Measurements from ENCODE around the gene DENR. TPM values are rescaled to one million over a fixed set of nuclear protein-coding genes. Genes with fewer than 3 reads are reported as not detected.
"Not testable (repeated sequence)": the region's sequence is repeated elsewhere in the genome, so short reads cannot be mapped to it uniquely, and the experiment has no call there.

The DENR gene
- total and polyA plus RNA-seq, 2 experiments from 2014 or later: 42.6 to 62.8 TPM

GRCh38 chr12:122747224-122748135, 5.1 kb upstream of the DENR start:
- 88% methylated on average over 9 of the region's 9 CpGs for WGBS (ENCODE audit: low lambda C conversion rate, missing lambda C conversion rate)
- H2AFZ ChIP-seq: no peak overlapping the region

GRCh38 chr12:122749569-122750332, 2.9 kb upstream of the DENR start:
- H3K4me1 ChIP-seq (ENCODE audit: insufficient read depth): peaks cover 11% of the 10 kb centered on the region
- H4K20me1 ChIP-seq (ENCODE audit: insufficient read depth, poor library complexity, severe bottlenecking): no peaks in the 10 kb centered on the region
- TF ChIP-seq EZH2 (IDR thresholded peaks at IDR 0.05; ENCODE audit: borderline replicate concordance) (no peak), EZH2phosphoT487 (IDR thresholded peaks at IDR 0.05; ENCODE audit: low read depth, severe bottlenecking, unreplicated experiment) (no peak)
- TF ChIP-seq, protein P1, sequence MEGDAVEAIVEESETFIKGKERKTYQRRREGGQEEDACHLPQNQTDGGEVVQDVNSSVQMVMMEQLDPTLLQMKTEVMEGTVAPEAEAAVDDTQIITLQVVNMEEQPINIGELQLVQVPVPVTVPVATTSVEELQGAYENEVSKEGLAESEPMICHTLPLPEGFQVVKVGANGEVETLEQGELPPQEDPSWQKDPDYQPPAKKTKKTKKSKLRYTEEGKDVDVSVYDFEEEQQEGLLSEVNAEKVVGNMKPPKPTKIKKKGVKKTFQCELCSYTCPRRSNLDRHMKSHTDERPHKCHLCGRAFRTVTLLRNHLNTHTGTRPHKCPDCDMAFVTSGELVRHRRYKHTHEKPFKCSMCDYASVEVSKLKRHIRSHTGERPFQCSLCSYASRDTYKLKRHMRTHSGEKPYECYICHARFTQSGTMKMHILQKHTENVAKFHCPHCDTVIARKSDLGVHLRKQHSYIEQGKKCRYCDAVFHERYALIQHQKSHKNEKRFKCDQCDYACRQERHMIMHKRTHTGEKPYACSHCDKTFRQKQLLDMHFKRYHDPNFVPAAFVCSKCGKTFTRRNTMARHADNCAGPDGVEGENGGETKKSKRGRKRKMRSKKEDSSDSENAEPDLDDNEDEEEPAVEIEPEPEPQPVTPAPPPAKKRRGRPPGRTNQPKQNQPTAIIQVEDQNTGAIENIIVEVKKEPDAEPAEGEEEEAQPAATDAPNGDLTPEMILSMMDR (IDR thresholded peaks at IDR 0.05; ENCODE audit: poor library complexity): no peak
- peaks cover 19% of the 10 kb centered on the region for H3K79me2 ChIP-seq
- DNase-seq (ENCODE audit: low spot score): no peak
- no peak overlapping the region for H3K4me2 ChIP-seq
- H3K27ac ChIP-seq: no peak overlapping the region
- H3K9me2 ChIP-seq (replicated peaks; ENCODE audit: insufficient read depth): no peaks in the 10 kb centered on the region
- 85% methylated on average over 6 of the region's 6 CpGs for WGBS (ENCODE audit: low lambda C conversion rate, missing lambda C conversion rate)
- H3K36me3 ChIP-seq (replicated peaks; ENCODE audit: insufficient read depth, low read depth): no peaks in the 10 kb centered on the region
- H2AFZ ChIP-seq: no peak overlapping the region
- H3K4me3 ChIP-seq: no peak overlapping the region
- H3K27me3 ChIP-seq: no peaks in the 10 kb centered on the region
- no peaks in the 10 kb centered on the region for H3K9me3 ChIP-seq (ENCODE audit: low read depth)

More at GRCh38 chr12:122747224-122748135, 5.1 kb upstream of the DENR start:
- Histone ChIP-seq H3K27me3 (no peaks in the 10 kb centered on the region), H4K20me1 (ENCODE audit: insufficient read depth, poor library complexity, severe bottlenecking) (no peaks in the 10 kb centered on the region), H3K79me2 (no peaks in the 10 kb centered on the region), H3K36me3 (replicated peaks; ENCODE audit: insufficient read depth, low read depth) (no peaks in the 10 kb centered on the region), H3K4me1 (ENCODE audit: insufficient read depth) (no peaks in the 10 kb centered on the region), H3K4me3 (no peak overlapping the region), H3K9me3 (ENCODE audit: low read depth) (no peaks in the 10 kb centered on the region), H3K27ac (no peak overlapping the region), H3K4me2 (no peak overlapping the region), H3K9me2 (replicated peaks; ENCODE audit: insufficient read depth) (no peaks in the 10 kb centered on the region)
- no peak for DNase-seq (ENCODE audit: low spot score)
- TF ChIP-seq, protein P1 (IDR thresholded peaks at IDR 0.05; ENCODE audit: poor library complexity): no peak
- no peak for TF ChIP-seq EZH2phosphoT487 (IDR thresholded peaks at IDR 0.05; ENCODE audit: low read depth, severe bottlenecking, unreplicated experiment)
- no peak for TF ChIP-seq EZH2 (IDR thresholded peaks at IDR 0.05; ENCODE audit: borderline replicate concordance)

- peaks cover 30% of the 10 kb centered on the region for H3K79me2 ChIP-seq
- H3K9me2 ChIP-seq (replicated peaks; ENCODE audit: insufficient read depth); H3K27me3 ChIP-seq; H4K20me1 ChIP-seq (ENCODE audit: insufficient read depth, poor library complexity, severe bottlenecking); H3K9me3 ChIP-seq (ENCODE audit: low read depth); H3K4me3 ChIP-seq; DNase-seq (ENCODE audit: low spot score); H3K36me3 ChIP-seq (replicated peaks; ENCODE audit: insufficient read depth, low read depth): not testable (repeated sequence)
- H3K27ac ChIP-seq: peak overlapping the region; percentile 77
- peaks cover 11% of the 10 kb centered on the region for H3K4me1 ChIP-seq (ENCODE audit: insufficient read depth)
- peak overlapping the region; percentile 80 for H3K4me2 ChIP-seq
- peak overlapping the region; percentile 22 for H2AFZ ChIP-seq
- WGBS (ENCODE audit: low lambda C conversion rate, missing lambda C conversion rate): 42% methylated on average over 17 of the region's 17 CpGs
Observed at GRCh38 chr12:122750781-122751515, 1.7 kb upstream of the DENR start.
